Chondrocyte (in vitro differentiated cells): ENCODE measurements around the gene TMEM132E. TPM values are rescaled to one million over a fixed set of nuclear protein-coding genes. Genes with fewer than 3 reads are reported as not detected.

Source experiments
- DNase-seq: peaks from one replicate; pipeline ENCODE4 v3.0.0; 2021; ENCODE audit warnings: mixed read lengths, low spot score
- H3K27ac Mint-ChIP-seq: one replicate; pipeline ENCODE4 v1.8.0; 2021; ENCODE audit warnings: mild to moderate bottlenecking, moderate library complexity, mixed read lengths; ENCODE audit not compliant: unreplicated experiment
- H3K27me3 Mint-ChIP-seq: 2 replicates; pipeline ENCODE4 v1.8.0; 2021; ENCODE audit warnings: low read depth, mixed read lengths
- H3K36me3 Mint-ChIP-seq: 2 replicates; pipeline ENCODE4 v1.8.0; 2021; ENCODE audit warnings: low read depth, mixed read lengths
- H3K4me1 Mint-ChIP-seq: 2 replicates; pipeline ENCODE4 v1.8.0; 2021; ENCODE audit warnings: low read depth, mild to moderate bottlenecking, mixed read lengths
- H3K4me3 Mint-ChIP-seq: one replicate; pipeline ENCODE4 v1.8.0; 2021; ENCODE audit warnings: mild to moderate bottlenecking, moderate library complexity, mixed read lengths; ENCODE audit not compliant: unreplicated experiment
- H3K9me3 Mint-ChIP-seq: 2 replicates; pipeline ENCODE4 v1.8.0; 2021; ENCODE audit warnings: low read depth, mixed read lengths
- CTCF ChIP-seq: fragments of 200-600 bp; sonication (generic); IDR thresholded peaks from 2 replicates; pipeline ENCODE4 v1.5.0; 2021; ENCODE audit warnings: antibody characterized with exemption, mild to moderate bottlenecking, moderate library complexity
- total RNA-seq: library from RNA; stranded (reverse); gene quantifications from 3 replicates; pipeline ENCODE4 v1.2.1, GENCODE V29; 2021

TMEM132E gene
- total RNA-seq, 1 donor from 2014 or later: 0.20 TPM

GRCh38 chr17:34624767-34625383 lies 45.5 kb downstream of the TMEM132E start:
- TF ChIP-seq CTCF: no peak
- H3K4me3 Mint-ChIP-seq: no peak overlapping the region
- no peak for DNase-seq
- H3K27me3 Mint-ChIP-seq: peaks cover 24% of the 10 kb centered on the region
- H3K9me3 Mint-ChIP-seq: no peaks in the 10 kb centered on the region
- H3K27ac Mint-ChIP-seq: no peak overlapping the region
- H3K4me1 Mint-ChIP-seq: no peaks in the 10 kb centered on the region
- H3K36me3 Mint-ChIP-seq: no peaks in the 10 kb centered on the region

- no peaks in the 10 kb centered on the region for H3K36me3 Mint-ChIP-seq
- no peaks in the 10 kb centered on the region for H3K9me3 Mint-ChIP-seq
- no peak overlapping the region for H3K27ac Mint-ChIP-seq
Observed at GRCh38 chr17:34626121-34626681, 46.8 kb downstream of the TMEM132E start.

DNA sequence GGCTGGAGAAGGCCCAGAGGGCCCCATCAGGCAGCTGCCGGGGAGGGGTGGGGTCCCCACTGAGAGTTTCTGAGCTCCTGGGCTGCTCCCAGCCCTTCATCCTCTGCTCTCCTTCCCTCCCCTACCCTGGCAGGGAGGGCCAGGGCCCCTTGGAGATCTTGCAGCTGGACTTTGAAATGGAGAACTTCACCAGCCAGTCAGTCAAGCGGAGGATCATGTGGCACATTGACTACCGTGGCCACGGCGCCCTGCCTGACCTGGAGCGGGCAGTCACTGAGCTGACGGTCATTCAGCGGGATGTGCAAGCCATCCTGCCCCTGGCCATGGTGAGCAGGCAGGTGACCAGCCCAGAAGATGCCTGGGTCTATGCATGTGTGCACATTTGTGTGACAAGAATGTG lies 49.5 kb downstream of the TMEM132E start:
- no peak for DNase-seq
- H3K4me3 Mint-ChIP-seq: no peak overlapping the region
- peaks cover 31% of the 10 kb centered on the region for H3K27me3 Mint-ChIP-seq
- H3K9me3 Mint-ChIP-seq: no peaks in the 10 kb centered on the region
- no peaks in the 10 kb centered on the region for H3K36me3 Mint-ChIP-seq
- no peak for TF ChIP-seq CTCF
- no peak overlapping the region for H3K27ac Mint-ChIP-seq
- no peaks in the 10 kb centered on the region for H3K4me1 Mint-ChIP-seq

More at GRCh38 chr17:34626121-34626681, 46.8 kb downstream of the TMEM132E start:
- no peak for TF ChIP-seq CTCF
- Mint-ChIP-seq H3K4me1 (no peaks in the 10 kb centered on the region), H3K27me3 (peaks cover 27% of the 10 kb centered on the region), H3K4me3 (no peak overlapping the region)
- DNase-seq: no peak

DNA sequence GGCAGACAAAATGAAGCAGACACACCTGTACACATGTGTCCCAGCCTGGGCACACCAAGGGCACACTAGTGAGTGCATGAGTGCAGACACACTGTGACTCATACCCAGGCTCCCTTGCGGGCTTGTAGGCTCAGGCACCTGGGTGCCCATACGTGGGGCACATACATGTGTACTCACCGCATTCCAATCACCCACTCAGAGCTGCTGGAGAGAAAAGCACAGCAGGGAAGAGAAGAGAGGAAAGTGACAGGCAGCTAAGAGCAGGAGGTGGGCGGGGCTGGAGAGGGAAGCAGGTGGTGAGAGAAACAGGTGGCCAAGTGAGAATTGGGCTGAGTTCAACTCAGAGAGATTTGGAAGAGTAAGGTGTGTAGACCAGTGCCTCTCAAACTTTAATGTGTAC lies 54.0 kb downstream of the TMEM132E start:
- H3K4me3 Mint-ChIP-seq: no peak overlapping the region
- peaks cover 26% of the 10 kb centered on the region for H3K27me3 Mint-ChIP-seq
- H3K9me3 Mint-ChIP-seq: no peaks in the 10 kb centered on the region
- peak; percentile 58 for DNase-seq
- no peaks in the 10 kb centered on the region for H3K4me1 Mint-ChIP-seq
- H3K27ac Mint-ChIP-seq: no peak overlapping the region
- no peak for TF ChIP-seq CTCF
- no peaks in the 10 kb centered on the region for H3K36me3 Mint-ChIP-seq

GRCh38 chr17:34633760-34634159 lies 54.4 kb downstream of the TMEM132E start:
- H3K4me3 Mint-ChIP-seq: no peak overlapping the region
- DNase-seq: no peak
- no peaks in the 10 kb centered on the region for H3K36me3 Mint-ChIP-seq
- no peaks in the 10 kb centered on the region for H3K9me3 Mint-ChIP-seq
- no peak for TF ChIP-seq CTCF
- H3K27ac Mint-ChIP-seq: no peak overlapping the region
- H3K4me1 Mint-ChIP-seq: no peaks in the 10 kb centered on the region
- peaks cover 26% of the 10 kb centered on the region for H3K27me3 Mint-ChIP-seq
